NCI-H1417 treated with DMSO at 0.1 percent for 48 hours (cell line): Measurements from ENCODE around the gene ITGA5.
"Not testable (repeated sequence)": the region's sequence is repeated elsewhere in the genome, so short reads cannot be mapped to it uniquely, and the experiment has no call there.

Source experiments
- DNase-seq: peaks from one replicate; lab custom pipeline; 2025; lab: John Stamatoyannopoulos, UW

ITGA5 gene

DNA sequence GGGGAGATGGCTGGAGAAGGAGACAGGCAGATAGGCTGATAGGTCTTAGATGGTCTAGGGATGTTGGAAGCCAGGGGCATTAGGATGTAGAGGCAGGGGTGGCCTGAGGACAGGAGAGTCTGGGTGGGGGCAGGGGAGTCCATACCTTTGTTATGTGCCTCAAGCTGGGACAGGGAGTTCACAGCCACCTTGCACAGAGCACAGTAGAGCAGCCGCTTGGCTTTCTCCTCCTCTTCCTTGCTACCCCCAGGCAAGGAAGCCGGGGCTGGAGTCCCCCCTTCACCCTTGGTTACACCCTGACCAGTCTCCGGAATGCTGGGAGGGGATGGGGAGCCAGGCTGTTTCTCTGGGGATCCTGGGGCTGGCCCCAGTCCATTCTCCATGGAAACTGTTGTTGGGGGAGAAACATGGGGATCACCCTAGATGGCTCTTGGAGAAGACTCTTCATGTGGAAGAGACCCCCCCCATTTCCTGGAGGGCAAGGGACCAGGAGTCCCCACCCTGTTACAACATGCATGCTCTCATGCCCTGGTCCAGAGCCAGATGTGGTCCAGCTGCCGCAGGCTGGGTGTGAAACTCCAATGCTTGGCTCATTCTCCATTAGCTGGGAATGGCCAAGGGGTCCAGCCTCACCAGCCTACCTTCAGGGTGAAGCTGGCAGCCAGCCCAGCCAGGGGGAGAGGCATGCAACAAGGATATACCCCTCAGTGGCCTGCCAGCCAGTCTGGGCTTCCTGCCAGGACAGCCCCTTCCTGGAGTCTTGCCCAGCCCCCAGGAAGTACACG lies 47.5 kb downstream of the ITGA5 start:
- no peak for DNase-seq

DNA sequence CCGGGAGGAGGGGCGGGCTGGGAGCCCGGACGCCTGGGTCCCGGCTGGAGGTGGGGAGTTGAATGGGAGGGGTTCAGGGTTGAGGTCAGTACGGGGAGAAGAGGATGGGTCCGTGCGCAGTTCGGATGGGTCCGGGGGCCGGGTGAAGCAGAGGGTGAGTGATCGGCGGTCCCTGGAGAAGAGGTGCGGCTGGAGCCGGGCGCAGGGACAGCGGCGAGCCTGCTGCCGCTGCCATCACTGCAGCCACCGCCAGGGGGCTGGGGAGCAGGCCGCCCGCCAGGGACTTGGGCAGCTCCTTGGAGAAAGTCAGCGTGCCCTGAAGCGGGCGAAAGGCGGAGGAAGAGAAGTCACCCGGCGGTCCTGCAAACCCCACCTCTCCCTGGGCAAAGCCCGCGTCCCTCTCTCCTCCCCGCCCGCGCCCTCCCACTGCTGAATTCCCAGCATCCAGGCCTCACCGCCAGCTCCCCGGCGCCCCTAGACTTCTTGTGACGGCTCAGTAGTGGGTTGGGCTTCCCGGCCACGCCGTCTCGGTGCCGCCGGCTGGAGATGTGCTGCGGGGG lies 48.8 kb downstream of the ITGA5 start:
- no peak for DNase-seq

DNA sequence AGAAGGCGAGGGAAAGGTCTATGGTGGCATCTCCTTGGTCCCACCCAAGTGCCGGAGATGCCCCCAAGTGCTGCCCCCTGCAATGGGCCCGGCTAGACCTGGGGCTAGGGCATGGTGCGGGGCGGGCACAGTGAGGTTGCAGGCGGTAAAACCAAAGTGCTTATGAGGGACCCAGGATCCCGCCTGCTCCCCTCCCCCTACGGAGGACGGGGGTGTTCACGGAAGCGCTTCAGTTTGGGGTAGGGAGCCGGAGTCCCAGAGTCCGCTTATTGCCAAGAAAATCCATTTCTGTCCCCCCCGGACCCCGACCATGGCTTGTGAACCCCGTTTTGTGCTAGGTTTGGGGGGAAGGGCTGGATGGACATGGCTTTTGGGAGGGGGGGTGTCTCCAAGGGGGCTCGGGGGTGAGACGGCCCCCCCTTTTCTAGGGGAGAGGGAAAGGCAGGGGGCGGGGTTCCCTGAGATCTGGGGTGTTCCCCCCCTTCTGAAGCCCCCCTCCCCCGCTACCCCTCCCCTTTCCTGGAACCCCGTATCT lies 49.4 kb downstream of the ITGA5 start:
- DNase-seq: no peak

DNA sequence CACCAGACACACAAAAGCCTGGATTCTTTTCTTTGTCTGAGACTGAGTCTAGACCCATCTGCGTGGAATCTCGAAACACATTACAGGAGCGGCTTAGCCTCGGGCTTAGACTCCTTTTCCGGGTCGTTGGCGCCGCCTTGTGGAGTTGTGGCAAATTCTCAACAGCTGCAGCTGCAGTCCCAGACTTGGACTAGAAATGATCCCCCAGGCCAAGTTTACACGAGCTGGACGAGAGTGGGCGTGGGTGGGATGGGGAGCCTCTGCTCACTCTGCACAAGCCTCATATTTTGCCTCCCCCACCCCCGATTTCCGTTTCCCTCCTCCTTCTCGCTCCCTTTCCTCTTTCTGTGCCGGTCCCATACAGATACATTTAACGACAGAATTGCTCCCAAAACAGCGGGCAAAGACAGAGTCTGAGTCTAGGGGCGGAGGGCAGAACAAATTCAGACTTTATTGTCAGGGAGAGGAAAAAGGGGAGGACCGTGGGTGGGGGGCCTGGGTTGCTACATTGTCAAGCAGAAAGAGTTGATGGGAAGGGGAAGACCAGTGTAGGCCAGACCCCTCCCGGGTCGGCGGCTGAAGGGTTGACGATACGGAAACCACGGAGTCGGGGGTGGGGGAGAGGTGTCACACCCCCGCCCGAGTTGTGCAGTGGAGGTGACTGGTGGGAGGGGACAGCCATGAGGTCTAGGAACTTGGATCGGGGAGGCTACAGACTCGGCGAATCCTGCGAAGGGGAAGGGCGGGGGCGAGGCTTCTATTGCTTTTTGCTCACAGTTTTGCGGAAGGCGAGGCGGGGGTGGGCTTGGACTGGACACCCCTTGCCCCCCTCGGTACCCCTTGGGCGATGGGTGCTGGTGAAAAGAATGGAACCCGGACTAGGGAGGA lies 50.1 kb downstream of the ITGA5 start:
- DNase-seq: no peak

DNA sequence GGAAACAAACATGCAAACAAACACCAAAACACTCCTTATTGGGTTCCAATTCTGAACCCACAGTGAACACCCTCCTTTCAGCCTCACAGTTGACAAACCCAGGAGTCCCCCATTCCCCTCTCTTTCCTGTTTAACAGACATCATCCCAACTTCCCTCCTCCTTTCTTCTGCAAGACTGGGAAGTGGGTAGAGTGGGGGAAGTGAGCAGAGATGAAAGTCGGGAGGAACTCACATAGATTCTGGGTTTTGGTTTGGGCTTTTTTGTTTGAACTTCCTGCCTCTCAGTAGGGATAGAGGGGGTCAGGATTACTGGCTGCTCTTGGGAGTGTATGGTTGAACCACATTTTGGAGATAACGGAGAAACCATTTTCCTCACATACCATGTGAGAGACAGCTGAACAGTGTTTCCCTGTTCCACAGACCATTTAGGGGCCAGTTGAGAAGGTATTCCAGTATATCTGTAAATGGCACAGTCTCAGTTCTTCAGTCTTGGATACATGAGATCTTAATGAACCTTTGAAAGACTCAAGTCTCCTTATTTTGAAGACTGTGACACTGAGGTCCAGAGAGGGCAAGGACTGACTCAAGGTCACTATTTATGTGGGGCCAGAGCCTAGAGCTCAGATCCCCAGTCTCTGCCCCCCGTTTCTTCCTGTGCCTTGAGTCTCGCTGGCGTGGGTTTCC lies 50.9 kb downstream of the ITGA5 start:
- DNase-seq: no peak

DNA sequence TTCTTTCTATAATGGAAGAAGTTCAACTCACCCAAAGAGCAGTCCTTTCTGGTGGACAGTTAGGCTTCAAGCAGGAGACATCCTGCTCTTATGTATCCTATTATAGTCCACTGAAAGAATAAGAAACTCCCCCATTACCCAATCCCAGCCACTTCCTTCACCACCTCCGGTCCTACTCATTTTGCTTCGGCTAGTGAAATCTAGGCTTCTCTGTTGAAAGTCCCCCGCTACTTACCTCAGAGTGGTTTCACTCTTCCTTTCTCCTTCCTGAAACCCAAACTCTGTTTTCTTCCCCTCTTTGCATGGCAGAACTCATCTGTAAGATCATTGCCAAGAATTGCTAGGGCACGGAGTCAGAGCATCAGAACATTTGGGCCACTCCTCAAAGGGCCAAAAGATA lies 54.7 kb downstream of the ITGA5 start, which contains the start of gene GPR84:
TSS of gene GPR84 (minus strand) at position 74 of the 400 bp plus-strand sequence. CDS start 635 bp downstream, outside the sequence.
- no peak for DNase-seq

DNA sequence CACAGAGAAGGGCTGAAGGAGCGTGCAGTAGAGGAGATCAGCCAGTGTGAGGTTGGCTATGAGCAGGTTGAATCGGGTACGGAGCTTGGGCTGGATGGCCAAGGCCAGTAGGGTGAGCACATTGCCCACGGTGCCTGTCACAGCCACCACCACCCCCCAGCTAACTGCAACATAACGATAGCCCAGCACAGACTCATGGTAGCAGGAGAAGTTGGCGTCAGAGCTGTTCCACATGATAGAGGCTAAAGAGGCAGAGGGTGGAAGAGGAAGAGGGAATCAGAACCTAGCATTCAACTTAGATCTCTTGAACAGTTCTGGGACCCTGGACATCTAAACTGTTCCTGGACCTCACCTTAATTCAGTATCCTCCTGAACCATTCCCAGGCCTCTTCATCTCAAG lies 55.4 kb downstream of the ITGA5 start:
- no peak for DNase-seq

DNA sequence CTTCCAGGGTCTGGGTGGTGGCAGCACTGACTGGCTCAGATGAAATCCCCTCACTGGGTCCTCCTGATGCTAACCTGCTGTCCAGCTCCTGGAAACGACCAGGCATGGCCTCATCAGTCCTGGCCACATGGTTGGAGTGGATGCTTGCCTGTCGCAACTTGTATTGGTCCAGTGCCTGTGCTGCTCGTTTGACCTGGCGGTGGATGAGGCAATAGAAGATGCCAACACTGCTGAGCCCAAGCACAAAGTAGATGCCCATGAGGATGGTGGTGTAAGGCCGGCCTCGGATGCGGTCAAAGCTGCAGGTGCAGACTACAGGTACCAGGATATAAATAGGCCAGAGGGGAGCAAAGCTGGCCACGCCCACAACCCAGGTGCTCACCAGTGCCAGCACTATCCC lies 56.0 kb downstream of the ITGA5 start:
- DNase-seq: no peak

DNA sequence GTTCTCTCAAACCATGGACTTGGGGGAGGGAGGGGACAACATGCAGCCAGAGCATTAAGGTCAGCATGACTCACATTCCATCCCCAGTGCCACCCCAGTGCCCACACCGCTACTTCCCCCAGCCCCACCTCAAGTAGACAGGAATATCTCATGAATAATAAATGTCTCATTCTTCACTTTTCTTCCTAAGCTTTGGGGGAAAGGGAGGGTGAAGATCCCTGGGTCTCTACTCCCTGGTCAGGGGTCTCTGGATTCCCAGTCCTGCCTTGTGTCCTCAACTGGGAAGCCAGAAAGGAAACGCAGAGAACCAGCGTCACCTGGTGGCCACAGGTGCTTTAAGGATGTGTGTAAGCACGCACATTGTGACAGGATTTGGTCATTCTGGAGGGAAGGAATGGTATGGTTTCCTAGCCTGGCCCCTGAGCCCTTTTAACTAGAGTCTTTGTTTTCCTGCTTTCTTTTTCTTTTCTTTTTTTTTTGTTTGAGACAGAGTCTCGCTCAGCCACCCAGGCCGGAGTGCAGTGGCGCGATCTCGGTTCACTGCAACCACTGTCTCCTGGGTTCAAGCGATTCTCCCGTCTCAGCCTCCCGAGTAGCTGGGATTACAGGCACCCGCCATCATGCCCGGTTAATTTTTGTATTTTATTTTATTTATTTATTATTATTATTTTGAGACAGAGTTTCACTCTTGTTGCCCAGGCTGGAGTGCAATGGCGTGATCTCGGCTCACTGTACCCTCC lies 58.2 kb downstream of the ITGA5 start:
- no peak for DNase-seq

DNA sequence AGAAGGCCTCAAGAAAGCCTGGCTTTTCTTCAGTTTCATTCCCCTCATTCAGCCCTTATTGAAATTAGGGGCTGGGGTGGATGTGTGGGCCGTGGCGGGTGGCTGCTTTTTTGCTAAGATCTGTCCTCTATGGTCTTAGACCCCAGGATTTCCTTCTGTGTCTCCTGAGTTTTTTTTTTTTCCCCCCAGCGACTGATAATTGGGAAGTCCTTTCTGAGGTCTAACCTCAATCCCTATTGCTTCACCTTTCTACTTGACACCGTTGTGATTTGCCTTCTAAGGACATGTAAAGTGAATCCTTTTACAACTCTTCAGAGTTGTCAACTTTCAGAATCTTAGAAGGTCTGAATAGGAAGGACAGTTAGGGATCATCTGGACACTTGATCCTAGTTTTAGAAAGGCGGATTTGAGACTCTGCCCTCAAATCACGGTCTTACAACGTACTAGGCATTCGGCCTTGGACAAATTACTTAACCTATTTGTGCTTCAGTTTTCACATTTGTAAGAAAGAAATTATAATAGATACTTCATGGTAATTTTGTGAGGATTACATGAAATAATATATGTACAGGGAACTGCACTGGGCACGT lies 59.2 kb downstream of the ITGA5 start:
- no peak for DNase-seq

DNA sequence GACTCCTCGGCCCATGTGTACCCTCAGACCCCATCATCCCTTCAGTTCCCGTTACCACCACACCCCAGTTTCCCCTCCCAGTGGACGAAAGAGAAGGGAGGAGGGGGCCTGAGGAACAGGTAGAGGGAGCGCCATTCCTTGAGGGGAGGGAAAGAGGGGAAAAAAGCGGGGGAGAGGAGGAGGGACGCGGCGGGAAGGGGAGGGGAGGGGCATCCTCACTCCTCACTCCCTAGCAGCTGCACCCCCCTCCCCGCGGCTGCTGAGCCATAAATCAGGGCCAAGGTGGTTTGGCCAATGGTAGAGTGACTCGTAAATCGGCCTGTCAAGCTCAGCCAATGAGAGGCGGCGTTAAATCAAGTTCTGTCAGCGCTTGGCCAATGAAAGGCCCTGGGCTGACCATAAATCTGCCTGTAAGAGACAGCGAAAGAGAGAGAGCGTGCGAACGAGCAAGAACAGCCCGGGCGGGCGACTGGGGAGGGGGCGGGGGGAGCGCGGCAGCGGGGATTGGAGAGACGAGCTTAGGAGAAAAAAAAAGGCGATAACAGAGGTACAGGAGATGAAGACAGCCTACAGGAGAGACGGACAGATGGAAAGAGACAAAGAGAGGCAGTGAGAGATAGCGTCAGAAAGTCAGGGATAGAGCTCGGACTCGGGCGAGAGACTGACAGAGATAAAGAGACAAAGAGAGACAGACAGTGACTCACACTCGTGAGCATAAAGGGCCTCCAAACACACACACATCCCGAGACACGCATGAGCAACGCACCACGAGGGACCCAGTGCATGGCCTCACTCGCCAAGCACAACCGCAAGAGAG lies 59.9 kb downstream of the ITGA5 start:
- peak; percentile 98 for DNase-seq

DNA sequence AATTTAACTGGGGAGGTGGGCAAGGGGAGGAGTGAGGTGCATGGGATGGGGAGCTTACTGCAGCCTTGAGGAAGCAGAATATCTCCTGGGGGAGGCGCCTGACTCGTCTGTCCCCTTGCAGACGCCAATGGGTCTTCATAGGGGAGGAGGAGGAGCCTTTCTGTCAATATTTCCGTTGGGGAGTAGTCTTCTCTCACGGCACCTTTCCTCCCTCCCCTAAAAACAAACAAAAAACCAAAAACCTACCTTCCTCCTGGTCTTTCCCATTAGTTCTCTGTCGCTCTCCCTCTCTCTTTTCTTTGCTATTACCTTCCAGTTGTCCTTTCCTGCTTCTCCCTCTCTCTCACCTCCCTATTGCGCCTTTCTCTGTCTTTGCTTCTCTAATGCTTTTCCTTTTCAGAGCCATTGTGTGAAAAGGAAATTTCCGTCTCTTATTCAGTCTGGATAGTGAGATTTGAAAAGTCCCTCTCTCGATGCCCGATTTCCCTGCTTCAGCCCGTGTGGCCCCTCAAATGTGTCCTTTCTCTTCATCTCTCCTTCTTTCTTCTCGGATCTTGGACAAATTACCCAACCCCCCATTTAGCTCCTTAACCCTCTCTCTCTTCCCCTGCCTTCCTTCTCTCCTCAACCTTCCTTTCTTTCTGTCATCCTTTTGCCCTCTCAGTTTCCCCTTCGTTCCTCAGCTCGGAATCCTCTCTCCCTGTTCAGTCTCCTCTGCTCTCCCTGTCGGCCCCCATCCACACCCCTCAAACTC lies 60.7 kb downstream of the ITGA5 start:
- peak; percentile 49 for DNase-seq

DNA sequence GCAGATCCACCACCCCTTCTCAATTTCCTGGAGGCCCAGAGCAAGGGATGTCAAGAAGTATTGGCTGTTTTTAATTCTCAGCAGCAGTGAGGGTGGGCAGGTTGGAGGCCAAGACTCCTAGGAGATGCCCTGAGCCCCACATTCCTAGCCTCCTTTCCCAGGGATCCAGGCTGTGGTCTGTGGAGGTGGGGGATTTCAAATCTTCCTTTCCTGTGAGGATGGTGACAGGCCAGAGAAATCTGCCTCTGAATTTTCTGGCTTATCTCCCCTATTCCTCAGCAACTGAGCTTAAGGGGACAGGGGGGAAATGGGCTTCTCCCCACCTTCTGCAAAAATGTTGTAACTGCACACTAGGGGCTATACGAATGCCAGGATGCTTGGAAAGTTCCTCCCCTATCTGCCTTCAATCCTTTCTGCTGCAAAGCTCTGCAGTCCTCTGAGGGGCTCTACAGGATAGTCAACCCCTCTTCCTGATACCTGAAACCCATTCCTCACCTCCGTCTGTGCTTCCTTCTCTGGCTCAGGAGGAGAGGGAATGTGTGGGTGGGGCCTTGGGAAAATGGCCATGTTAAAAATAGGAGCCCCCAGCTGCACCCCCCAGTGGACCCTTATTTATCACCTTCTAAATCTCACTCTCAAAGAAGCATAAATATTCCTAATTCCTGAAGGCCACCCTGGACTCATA lies 61.4 kb downstream of the ITGA5 start:
- no peak for DNase-seq

DNA sequence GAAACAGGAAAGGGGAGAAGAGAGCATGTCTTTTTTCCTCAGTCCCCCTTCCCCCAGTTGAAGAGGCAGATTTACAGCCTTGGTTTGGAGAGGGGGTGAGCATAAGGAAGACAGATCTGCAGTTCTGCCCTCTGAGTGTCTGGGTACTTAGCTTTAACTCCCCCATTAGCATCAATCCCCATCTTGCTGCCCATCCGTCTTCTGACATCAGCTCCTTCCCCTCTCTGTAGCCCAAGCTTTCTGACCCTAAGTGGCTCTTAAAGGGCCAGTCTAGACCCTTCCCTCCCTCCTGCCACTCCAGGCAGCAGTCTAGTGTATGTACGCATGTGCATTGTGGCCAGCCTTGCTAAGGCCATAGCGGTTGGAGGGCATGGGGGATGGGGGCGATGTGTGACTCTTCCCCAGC lies 62.1 kb downstream of the ITGA5 start:
- no peak for DNase-seq

DNA sequence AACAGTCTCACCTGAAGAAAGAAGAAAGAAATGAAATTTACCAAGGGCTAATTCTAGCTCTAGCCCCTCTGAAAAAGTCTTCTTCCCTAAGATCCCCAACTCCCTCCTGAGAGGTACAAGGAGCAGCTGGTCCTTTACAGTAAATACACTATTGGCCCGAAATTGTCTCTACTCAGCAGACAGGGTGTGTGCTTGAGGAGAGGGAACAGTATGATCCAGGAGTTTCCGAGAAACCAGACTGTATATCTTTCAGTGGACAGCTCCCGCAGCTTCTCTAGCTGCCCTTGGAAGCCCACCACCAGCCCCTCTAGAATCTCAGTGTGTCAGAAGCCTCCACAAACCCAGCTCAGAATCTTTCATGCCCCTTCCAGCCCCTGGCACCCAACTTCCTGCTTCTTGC lies 62.8 kb downstream of the ITGA5 start:
- DNase-seq: no peak

DNA sequence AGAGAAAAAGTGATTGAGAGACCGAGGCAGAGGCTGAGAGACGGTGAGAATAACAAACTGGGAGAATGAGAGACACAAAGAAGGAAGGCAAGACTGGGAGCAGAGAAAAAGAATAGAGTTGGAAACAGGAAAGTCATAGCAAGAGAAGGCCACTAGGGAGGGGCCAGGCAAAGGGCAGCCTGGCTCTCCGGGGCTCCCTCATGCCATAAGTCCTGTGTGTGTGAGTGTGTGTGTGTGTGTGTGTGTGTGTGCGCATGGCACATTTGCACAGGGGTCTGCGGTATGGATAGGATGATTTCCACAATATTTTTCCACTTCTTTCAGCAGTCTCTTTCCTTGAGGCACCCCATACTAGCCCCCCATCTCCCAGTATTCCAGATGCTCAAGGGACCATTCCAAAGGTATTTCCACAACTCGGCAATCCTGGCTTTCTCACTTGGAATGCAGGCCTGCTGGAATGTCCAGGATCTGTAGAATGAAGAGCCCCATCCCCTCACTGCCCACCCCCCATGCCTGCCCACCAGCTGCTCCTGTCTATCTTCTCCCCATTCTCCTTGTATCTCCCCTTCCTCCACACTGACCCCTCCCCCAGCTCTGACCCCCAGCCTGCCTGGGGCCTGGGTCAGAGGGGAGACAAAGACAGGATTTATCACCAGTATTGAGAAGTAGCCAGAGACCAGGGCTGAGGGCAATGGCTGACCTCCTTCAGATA lies 63.8 kb downstream of the ITGA5 start:
- DNase-seq: no peak

DNA sequence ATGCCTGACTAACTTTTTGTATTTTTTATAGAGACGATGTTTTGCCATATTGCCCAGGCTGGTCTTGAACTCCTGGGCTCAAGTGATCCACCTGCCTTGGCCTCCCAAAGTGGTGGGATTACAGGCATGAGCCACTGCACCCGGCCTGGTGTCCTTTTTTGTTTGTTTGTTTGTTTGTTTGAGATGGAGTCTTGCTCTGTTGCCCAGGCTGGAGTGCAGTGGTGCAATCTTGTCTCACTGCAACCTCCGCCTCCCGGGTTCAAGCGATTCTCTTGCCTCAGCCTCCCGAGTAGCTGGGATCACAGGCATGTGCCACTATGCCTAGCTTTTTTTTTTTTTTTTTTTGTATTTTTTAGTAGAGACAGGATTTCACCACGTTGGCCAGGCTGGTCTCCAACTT lies 64.8 kb downstream of the ITGA5 start:
- DNase-seq: not testable (repeated sequence)
